Measurements from ENCODE around the gene CD55. TPM values are rescaled to one million over a fixed set of nuclear protein-coding genes. Genes with fewer than 3 reads are reported as not detected.

CD55 gene
- polyA plus RNA-seq, 1 donor, result 14.3 TPM

DNA sequence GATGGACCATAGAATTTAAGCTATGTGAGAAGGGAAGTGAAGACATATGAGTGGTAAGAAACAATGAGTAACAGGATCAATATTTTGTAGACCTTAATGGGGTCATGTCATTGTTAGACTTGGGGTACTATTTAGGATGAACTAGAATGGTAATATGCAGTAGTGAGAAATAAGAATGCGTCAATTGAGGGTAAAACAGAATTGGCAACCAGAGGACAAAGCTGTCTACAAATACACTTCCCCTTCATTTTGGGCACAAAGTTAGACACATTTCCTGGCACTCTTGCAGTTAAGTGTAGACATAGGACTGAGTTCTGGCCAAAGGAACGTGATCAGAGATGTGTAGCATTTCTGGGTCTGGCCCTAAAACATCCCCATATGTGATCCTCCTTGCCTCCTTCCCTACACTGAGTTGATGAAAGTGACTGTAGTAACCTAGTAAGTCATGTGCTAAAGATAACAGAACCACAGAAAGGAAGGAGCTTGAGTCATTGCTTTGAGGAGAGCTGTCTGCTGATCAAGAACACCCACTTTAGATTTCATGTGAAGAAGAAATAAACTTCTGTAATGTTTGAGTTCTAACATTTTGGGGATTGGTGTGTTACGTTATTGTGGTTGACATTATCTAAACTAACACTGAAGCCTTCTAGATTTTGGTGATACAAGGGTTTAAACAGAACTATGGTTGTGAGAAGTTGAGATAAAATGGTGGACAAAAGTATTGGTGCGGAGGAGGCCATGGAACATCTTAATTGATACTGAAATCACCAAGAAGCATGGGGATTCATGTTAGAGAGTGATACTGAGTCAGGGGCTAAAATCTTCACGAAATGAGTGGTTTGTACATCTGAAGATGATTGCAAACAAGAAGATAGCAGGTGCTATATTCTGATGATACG, 41.7 kb downstream of the CD55 start:
- no peak for DNase-seq

DNA sequence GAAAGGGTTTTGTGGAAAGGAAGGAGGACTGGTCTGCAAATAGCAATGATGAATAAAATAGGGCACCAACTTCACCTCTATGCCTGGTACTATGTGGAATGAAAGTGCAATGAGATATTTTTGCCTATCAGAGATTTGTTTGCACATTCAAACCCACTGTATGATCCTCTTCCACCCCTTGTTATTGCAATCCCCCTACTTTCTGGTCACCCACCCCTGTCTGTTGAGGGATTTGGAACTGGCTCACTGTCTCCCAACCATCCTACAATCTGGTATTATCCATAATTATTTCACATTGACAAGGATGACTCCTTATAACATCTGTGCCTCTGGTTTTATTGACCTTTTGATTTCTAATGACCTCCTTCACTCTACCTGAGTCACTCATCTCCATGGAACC, 42.4 kb downstream of the CD55 start:
- no peak for DNase-seq

DNA sequence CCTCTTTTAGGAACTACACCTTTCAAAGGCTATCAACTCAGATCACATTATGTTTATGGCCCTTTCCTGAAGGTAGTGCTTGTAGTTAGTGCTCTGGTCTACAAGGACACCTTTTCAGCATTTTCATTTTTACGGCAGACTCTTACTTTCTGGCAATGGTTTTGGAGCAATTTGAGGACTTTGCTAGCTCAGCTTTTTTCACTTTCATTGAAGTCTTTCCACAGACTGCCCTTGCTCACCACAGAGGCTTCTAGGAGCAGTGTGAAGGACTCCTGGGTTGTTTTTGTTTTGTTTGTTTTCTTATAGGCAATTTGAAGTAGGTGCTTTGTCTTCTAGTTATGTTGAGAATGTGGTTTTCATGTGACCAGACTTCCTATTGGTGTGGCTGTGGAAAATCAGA, 43.1 kb downstream of the CD55 start:
- no peak for DNase-seq

DNA sequence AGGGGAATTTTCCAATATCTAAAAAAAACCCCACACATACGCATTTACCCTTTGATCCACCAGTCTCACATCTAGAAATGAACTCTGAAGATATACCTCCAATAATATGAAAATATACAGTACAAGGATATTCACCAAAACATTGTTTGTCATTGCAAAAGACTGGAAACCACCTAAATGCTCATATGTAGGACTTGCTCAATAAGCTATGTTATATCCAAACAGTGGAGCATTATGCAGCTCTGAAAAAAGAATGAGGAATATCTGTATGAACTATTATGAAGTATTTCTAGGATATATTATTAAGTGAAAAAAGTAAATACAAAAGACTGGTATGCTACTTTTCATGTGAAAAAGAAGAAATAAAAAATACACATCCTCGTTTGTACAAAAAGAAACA, 43.6 kb downstream of the CD55 start:
- no peak for DNase-seq

DNA sequence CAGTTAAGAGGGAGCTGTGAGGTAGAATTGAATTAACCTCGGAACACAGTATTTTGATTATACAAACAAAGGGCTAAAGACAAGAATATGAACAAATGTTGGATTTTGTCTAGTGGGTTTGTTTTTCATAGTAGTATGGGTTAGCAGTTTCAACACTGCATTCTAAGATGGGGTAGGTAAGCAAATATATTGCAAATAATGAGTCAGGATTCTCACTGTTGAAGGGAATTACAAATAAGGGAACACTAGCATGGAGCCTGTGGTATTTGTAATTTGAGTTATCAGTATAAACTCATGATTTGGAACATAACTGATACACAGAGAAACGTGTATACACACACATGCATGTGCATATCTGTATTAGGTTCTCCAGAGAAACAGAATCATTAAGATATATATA, 44.5 kb downstream of the CD55 start:
- no peak for DNase-seq

DNA sequence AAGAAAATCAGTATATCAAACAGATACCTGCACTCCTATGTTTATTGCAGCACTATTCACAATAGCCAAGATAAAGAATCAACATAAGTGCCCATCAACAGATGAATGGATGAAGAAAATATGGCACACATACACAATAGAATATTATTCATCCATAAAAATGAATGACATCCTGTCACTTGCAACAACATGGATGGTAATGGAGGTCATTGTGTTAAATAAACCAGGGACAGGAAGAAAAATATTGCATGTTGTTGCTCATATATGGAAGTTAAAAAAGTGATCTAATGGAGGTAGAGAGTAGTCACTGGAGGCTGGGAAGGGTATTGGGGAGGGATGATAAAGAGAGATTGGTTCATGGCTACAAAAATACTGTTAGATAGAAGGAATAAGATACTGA, 67.2 kb downstream of the CD55 start:
- DNase-seq, result no peak

DNA sequence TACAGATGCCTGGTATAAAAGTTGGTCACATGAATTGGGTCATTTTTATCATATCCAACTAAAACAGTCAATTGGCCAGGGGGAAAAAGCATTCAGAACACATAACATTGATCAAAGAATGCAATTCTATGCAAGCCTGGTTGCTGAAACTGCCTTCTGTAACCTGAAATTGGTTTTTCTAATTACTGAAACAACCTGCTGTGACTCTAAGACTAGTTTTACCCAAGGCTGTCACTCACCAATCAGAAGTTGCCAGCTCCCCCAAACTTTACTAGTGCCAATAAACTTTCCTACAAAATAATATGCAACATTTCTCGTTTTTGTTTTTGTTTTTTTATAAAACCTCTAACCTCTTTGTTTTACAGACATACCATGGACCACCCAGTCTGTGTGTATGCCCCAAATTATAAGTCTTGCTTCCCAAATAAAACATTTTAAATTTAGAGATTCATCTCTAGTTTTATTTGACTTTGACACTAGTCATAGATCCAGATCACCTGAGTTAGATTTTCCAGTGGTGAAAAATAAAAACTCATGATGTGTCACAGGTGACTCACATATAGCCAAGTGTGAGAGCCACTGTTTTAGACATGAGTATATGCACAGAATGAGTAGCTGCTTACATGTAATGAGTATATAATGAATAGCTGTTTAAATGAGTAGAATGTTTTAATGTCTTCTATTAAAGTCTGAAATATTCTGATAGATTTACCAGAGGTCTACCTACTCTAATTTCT, 68.4 kb downstream of the CD55 start:
- no peak for DNase-seq

DNA sequence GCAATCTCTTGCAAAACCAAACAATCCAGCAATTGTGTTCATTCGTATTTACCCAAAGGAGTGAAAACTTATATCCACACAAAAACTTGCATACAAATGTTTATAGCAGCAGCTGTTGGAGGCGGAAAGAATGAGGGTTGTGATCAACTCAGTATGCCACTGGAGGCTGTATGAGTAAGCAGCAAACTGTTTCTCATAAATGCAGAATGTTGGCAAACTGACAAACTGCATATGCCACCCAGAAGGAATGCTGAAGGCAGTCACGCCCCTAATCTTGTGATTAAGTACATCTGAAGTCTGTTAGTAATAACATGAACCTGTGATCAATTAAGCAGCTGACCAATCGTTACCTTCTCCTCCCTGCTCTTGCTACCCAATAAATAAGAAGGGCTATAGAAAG, 72.1 kb downstream of the CD55 start:
- no peak for DNase-seq

DNA sequence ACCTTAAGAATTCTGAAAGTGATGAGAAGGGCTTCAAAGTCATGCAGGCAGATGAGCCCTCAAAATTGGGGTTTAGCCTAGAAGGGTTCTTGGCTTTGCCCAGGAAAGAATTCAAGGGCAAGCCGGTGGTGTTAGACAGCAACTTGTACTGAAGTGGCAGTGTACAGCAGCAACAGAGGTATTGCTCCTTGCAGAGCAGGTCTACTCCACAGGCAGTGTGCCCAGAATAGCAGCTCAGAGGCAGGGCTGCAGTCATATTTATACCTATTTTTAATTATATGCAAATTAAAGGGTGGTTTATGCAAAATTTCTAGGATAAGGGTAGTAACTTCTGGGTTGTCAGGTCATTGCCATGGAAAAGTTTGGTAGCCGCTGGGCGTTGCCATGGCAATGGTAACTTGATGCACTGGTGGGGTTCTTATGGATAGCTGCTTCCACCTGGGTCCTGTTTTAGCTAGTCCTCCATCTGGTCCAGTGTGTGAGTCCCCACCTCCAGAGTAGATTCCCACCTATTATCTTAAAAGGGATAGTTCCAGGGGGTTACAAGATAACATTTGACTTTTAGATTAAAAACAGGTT, 74.8 kb downstream of the CD55 start:
- no peak for DNase-seq

DNA sequence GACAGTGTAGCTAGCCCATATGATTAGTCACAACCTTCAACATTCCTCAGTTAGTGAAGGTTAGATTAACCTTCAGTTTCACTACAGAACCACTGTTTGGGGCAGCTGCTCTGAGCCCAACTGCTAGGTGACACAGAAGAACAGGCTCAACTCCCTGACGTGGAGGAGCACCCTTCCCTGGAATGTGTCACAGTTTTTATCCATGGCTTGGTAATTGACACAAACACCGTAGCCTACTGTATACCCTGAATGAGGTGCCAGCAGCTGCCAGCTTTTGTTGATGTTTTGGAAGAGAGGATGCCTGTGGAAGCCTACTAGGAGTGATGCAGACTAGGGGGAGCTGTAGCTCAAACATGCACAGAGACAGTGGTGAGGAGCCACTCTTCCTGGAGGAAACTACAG, 76.0 kb downstream of the CD55 start:
- no peak for DNase-seq

DNA sequence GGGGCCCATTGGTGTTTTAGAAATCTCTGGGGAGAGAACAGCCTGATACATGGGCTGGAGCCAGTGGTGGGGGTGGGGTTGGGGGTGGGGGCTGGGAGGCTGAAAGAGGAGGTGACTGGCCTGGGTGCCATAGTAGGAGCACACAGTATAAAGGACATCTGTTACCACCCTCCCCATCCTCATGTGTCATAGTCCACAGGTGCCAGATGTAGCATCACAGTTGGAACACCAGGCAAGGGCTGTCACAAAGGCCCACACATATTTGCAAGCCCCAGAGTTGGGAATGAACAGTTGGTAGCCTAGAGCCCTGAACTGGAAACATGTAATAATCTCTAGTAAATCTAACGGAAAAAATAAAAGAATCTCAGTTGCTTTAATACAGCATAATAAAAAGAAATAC, 77.5 kb downstream of the CD55 start:
- DNase-seq, result no peak

DNA sequence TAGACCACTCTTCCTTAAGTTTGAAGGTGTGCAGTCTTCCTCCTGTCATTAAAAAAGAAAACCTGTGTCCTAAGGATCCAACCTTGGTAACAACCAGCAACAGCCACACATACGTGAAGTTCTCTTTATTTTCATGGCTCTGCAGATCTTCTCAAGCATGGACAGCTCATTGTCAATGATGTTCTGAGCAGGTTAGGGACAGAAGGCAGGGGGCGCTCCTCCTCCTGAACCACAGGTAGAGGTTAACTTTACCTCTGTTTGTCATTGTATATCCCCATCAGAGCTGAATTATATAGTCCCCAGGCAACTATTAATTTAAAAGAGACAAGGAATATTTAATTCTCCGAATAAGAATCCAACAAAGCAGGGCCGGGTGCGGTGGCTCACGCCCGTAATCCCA, 80.1 kb downstream of the CD55 start:
- DNase-seq, result no peak

DNA sequence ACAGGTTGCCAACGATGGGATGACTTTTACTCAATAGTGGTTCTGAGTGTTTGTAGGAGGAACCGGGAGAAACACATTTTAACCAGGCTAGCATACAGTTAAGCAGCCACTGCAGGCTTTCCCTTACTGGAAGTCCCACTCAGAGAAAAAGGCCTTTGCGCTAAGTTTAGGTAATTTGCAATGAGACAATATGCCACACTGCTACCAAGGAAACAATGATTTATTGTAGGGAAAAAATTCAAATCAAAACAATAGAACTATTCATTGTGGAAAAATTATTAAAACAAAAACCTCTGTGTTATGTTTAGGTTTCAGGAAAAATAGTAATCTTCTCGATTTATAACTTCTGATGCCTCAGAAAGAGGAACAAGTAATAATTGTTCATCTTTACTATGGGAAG, 81.3 kb downstream of the CD55 start:
- DNase-seq, result no peak

DNA sequence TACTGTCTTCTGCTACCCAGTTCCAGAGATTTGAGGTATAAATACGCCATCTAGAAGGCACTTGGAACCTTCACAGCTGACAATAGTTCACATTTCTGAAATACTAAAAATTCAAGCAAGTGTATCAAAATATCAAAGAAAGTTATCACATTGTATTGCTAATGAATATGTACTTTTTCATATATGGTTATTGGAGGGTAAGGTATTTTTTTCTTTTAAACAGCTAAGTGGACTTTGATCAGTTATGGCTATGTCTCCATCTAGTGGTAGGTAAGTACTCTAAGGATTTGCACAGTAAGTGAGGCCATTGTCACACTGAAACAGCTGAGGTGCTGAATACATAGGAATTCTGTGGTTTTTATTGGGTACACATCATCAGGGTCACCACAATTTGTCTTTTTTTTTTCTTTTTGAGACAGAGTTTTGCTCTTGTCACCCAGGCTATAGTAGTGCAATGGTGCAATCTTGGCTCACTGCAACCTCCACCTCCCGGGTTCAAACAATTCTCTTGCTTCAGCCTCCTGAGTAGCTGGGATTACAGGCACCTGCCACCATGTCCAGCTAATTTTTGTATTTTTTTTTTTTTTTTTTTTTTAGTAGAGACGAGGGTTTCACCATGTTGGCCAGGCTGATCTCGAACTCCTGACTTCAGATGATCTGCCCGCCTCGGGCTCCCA, 83.5 kb downstream of the CD55 start:
- DNase-seq, result peak; percentile 44

DNA sequence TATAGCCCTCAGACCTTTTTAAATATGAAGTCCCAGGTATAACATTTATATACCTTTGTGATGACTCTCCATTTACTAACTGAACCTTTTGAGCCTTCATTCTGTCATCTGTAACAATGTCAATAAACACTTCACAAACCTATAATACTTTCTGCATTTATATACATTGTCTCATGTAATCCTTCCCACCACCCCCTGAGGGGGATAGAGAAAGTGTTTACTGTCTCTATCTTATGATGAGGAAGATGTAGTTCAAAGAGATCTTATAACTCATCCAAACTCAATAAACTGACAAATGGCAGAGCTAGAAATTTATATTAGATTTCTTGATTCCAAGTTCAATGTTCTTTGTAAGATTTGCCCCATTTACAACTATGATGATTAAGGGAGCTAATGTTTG, 84.3 kb downstream of the CD55 start:
- no peak for DNase-seq

DNA sequence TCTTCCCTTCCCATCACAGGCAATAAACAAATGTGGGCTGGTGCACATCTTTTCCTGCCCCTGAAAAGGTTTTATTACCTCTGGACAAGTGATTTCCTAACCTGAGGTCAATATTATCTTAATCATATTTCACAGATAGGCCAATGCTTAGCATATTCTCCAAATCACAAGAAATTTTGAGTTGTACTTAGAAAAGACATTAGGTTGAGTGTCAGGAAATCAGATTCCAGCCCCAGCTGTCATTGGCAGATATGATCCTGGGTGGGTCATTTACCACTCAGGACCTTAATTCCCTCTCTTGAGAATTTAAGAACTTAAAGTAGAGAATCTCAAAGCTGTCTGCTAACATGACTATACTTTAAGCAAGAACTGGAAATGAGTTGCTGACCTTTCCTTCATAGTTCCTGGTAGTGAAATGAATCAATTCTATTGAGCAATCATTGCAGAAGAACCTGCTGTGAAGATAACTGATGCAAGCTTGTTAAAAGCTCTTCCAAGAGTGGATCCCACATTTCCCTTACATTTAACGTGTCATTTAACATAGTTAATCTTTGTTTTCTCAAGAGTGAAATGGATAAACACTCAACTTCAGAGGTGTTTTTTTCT, 86.3 kb downstream of the CD55 start:
- DNase-seq, result no peak

Other genes starting within 250 kb of the CD55 start
- 0.10 TPM for gene C4BPB, start 232.8 kb upstream of the CD55 start, polyA plus RNA-seq (ENCODE audit: insufficient read length)
- 0.17 TPM for gene C4BPA, start 217.4 kb upstream of the CD55 start, polyA plus RNA-seq (ENCODE audit: insufficient read length)
- 0.08 TPM for gene CR2, start 132.7 kb downstream of the CD55 start, polyA plus RNA-seq (ENCODE audit: insufficient read length)
- 0.93 TPM for gene CR1, start 174.5 kb downstream of the CD55 start, polyA plus RNA-seq (ENCODE audit: insufficient read length)